Colonic mucosa (tissue), 4 donors: ENCODE results near the gene PIEZO2. TPM values are rescaled to one million over a fixed set of nuclear protein-coding genes. Genes with fewer than 3 reads are reported as not detected.

Source experiments
- DNase-seq: peaks from one replicate; pipeline ENCODE4 v3.0.0-alpha.2; 2020
- H3K27ac ChIP-seq: fragments of 200-600 bp; one replicate; pipeline ENCODE4 v1.8.0; 2021
- H3K27me3 ChIP-seq: fragments of 200-600 bp; one replicate; pipeline ENCODE4 v1.8.0; 2021
- H3K36me3 ChIP-seq: fragments of 200-600 bp; one replicate; pipeline ENCODE4 v1.8.0; 2021
- H3K4me1 ChIP-seq: fragments of 200-600 bp; one replicate; pipeline ENCODE4 v1.8.0; 2021; ENCODE audit warnings: mild to moderate bottlenecking
- H3K4me3 ChIP-seq: fragments of 200-600 bp; one replicate; pipeline ENCODE4 v1.8.0; 2021
- H3K9ac ChIP-seq, 2 donors: one replicate each; pipeline ENCODE4 v1.7.0; 2013; ENCODE audit warnings: control low read depth in 2 of 2, low read depth in 2 of 2, low read length in 2 of 2
- H3K9me3 ChIP-seq: fragments of 200-600 bp; one replicate; pipeline ENCODE4 v1.8.0; 2021
- intact Hi-C: fragments of 100-400 bp; cut with DNase I; formaldehyde crosslinking; loops from one replicate; pipeline ENCODE4 v1.14.1; 2022
- total RNA-seq, 2 donors: library from RNA; stranded (reverse); fragmentation: NEBNext Ultra II Directional in 1 of 2; extraction: Animal tissue kit (Norgen Biotek cat#: 25700) in 1 of 2; gene quantifications; one replicate each; pipeline ENCODE4 v1.2.1, GENCODE V29; 2021
- TF ChIP-seq, protein P1 (sequence below): fragments of 200-600 bp; IDR thresholded peaks from one replicate; pipeline ENCODE4 v1.8.0; 2022; ENCODE audit warnings: antibody characterized with exemption, mild to moderate bottlenecking
- donor health status: healthy.
- donor health status: DM: no; HTN: no; CAD: no.
- donor health status: DM: no; HTN: no; CAD: no.

Gene PIEZO2
- total RNA-seq, 2 donors from 2014 or later = 0.79 to 4.0 TPM

DNA sequence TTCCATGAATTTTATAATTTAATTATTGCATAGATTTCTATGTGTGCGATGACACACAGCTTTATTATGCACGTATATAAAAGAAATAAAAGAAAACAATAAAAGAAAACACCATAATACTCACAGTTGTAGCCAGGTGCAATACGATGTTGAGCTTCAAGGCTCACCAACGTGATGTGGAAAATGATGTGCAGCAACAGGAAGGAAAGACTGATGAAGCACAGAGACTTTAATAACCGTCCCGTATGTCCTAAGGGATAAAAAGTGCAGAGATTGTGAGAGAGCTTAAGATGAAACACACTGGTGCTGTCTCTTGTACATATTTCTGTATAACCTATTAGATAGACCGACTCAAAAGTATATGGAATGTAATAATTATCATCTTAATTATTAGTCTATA, 170.0 kb downstream of the PIEZO2 start:
- TF ChIP-seq, protein P1, sequence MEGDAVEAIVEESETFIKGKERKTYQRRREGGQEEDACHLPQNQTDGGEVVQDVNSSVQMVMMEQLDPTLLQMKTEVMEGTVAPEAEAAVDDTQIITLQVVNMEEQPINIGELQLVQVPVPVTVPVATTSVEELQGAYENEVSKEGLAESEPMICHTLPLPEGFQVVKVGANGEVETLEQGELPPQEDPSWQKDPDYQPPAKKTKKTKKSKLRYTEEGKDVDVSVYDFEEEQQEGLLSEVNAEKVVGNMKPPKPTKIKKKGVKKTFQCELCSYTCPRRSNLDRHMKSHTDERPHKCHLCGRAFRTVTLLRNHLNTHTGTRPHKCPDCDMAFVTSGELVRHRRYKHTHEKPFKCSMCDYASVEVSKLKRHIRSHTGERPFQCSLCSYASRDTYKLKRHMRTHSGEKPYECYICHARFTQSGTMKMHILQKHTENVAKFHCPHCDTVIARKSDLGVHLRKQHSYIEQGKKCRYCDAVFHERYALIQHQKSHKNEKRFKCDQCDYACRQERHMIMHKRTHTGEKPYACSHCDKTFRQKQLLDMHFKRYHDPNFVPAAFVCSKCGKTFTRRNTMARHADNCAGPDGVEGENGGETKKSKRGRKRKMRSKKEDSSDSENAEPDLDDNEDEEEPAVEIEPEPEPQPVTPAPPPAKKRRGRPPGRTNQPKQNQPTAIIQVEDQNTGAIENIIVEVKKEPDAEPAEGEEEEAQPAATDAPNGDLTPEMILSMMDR = no peak

DNA sequence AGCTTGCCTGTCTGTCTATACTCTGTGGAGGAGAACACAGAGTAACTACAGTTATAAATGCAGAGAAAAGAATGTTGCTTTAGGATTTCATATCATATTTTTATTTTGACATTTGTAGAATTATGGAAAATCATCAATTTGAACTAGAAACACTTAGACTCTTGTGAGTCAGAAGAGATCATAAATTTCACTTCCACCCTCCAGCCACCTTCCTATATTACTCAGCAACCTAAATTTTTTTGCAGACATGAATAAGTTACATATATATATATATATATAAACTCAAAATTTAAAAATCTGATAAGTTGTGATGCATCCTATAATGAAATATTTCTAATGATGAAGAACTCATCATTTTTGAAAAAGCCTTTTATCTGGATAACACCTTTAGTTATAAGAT, 172.3 kb downstream of the PIEZO2 start:
- Histone ChIP-seq H3K27me3 (no peaks in the 10 kb centered on the region), H3K9me3 (no peaks in the 10 kb centered on the region), H3K4me3 (no peak overlapping the region), H3K9ac (no peak overlapping the region), H3K4me1 (no peaks in the 10 kb centered on the region), H3K27ac (no peak overlapping the region), H3K36me3 (no peaks in the 10 kb centered on the region)
- TF ChIP-seq, protein P1 = no peak
- intact Hi-C loops = no loop called here
- no peak for DNase-seq

More for the DNA sequence above, 170.0 kb downstream of the PIEZO2 start:
- no peak for DNase-seq
- H3K36me3 ChIP-seq = no peaks in the 10 kb centered on the region
- H3K9me3 ChIP-seq = no peaks in the 10 kb centered on the region
- H3K4me3 ChIP-seq = no peak overlapping the region
- no peaks in the 10 kb centered on the region for H3K4me1 ChIP-seq
- no peak overlapping the region for H3K27ac ChIP-seq
- H3K27me3 ChIP-seq = no peaks in the 10 kb centered on the region
- intact Hi-C loops = no loop called here
- no peak overlapping the region for H3K9ac ChIP-seq

DNA sequence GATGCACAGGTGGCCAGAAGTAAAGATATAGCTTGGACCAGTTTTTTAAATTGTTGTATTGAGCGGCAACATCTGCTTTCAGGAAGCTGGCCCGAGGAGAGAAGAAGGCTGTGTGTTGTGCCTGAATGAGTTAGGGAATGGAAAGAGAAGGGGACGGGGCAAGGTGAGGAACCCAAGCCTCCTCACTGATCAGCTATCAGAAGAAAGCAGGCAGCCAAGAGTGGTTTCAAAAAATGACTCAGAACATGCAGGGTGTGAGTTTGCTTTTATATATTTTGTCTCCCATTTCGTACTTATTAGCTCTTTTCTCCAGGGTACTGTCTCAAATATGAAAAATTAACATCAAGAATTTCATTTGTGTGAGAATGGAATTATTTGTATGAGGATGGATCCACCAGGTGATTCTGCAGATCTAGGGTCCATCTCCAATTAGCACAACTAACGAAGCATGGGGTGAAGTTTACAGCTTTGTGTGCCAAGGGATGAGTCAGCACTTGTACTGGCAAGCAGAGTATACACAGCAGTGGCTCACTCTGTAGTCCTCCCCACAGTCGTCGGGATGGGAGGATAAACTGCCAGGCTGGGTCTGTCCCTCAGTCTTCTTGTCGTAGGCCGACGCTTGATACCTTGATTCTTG, 175.7 kb downstream of the PIEZO2 start:
- H3K9me3 ChIP-seq = no peaks in the 10 kb centered on the region
- peak; percentile 24 for DNase-seq
- H3K36me3 ChIP-seq = no peaks in the 10 kb centered on the region
- TF ChIP-seq, protein P1 = no peak
- intact Hi-C loops = no loop called here
- H3K9ac ChIP-seq = no peak overlapping the region
- H3K4me1 ChIP-seq = no peaks in the 10 kb centered on the region
- H3K27ac ChIP-seq = no peak overlapping the region
- H3K4me3 ChIP-seq = no peak overlapping the region
- no peaks in the 10 kb centered on the region for H3K27me3 ChIP-seq

DNA sequence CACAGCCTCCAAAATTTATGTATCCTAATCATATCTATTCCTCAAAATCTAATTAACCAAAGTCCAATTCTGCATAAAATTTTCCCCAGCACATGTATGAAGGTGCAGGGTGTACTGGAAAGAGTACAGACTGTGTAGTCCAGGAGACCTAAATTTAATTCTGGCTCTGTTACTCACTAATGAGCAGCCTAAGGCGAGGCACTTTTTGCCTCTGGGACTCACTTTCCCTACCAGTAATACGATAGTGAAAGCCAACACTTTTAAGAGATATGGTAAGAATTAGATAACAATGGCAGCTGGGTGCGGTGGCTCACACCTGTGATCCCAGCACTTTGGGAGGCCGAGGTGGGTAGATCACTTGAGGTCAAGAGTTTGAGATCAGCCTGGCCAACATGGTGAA, 177.7 kb downstream of the PIEZO2 start:
- Histone ChIP-seq H3K4me1 (no peaks in the 10 kb centered on the region), H3K27ac (no peak overlapping the region), H3K27me3 (no peaks in the 10 kb centered on the region), H3K9ac (no peak overlapping the region), H3K36me3 (no peaks in the 10 kb centered on the region), H3K4me3 (no peak overlapping the region), H3K9me3 (no peaks in the 10 kb centered on the region)
- intact Hi-C loops = no loop called here
- TF ChIP-seq, protein P1 = no peak
- no peak for DNase-seq

DNA sequence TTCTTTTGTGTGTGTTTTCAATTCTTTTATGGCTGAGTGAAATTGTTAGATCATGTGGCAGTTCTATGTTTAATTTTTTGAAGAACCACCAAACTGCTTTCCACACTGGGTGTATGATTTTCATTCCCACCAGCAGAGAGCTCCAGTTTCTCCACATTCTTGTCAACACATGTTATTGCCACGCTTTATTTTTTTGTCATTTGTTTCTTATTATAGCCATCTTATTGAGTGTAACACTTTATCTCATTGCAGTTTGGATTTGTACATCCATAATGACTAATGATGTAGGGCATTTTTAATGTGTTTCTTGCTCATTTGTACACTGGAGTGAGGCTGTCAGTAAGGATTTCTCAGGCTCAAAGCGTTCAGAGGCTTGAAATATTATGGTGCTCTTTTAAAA, 184.2 kb downstream of the PIEZO2 start:
- H3K27me3 ChIP-seq = no peaks in the 10 kb centered on the region
- H3K27ac ChIP-seq = no peak overlapping the region
- H3K36me3 ChIP-seq = no peaks in the 10 kb centered on the region
- no peaks in the 10 kb centered on the region for H3K9me3 ChIP-seq
- TF ChIP-seq, protein P1 = no peak
- no peak overlapping the region for H3K9ac ChIP-seq
- intact Hi-C loops = no loop called here
- no peaks in the 10 kb centered on the region for H3K4me1 ChIP-seq
- no peak for DNase-seq
- H3K4me3 ChIP-seq = no peak overlapping the region
